ENCODE results near the gene LAMC1. TPM values are rescaled to one million over a fixed set of nuclear protein-coding genes. Genes with fewer than 3 reads are reported as not detected.

LAMC1 gene
- polyA plus RNA-seq (ENCODE audit: insufficient read length in 3 of 3): 100 to 1,000 TPM; 290 to 310 (median 290) TPM

- DNase-seq (ENCODE audit: low read depth in 3 of 3, low spot score in 2 of 3): peak in 1 of 3 donors; percentile 67
Observed at GRCh38 chr1:183023146-183023600, at the start of gene LAMC1. Gene LAMC1 (plus strand): TSS chr1:183023420. CDS start chr1:183023717, 297 bp downstream.

GRCh38 chr1:182974506-182975191, 48.6 kb upstream of the LAMC1 start:
- no peak for DNase-seq (ENCODE audit: low read depth in 3 of 3, low spot score in 2 of 3)

- DNase-seq (ENCODE audit: low read depth in 3 of 3, low spot score in 2 of 3): no peak
Observed at GRCh38 chr1:182977480-182977879, 45.7 kb upstream of the LAMC1 start.

GRCh38 chr1:182978151-182978853, 44.9 kb upstream of the LAMC1 start:
- no peak for DNase-seq (ENCODE audit: low read depth in 3 of 3, low spot score in 2 of 3)

GRCh38 chr1:182984138-182984537, 39.1 kb upstream of the LAMC1 start:
- no peak for DNase-seq (ENCODE audit: low read depth in 3 of 3, low spot score in 2 of 3)

- DNase-seq (ENCODE audit: low read depth in 3 of 3, low spot score in 2 of 3): no peak
Observed at GRCh38 chr1:182984621-182985020, 38.6 kb upstream of the LAMC1 start.

GRCh38 chr1:182985876-182986275, 37.3 kb upstream of the LAMC1 start:
- DNase-seq (ENCODE audit: low read depth in 3 of 3, low spot score in 2 of 3): no peak

GRCh38 chr1:182990413-182991144, 32.6 kb upstream of the LAMC1 start:
- DNase-seq (ENCODE audit: low read depth in 3 of 3, low spot score in 2 of 3): no peak

GRCh38 chr1:182993746-182994145, 29.5 kb upstream of the LAMC1 start:
- DNase-seq (ENCODE audit: low read depth in 3 of 3, low spot score in 2 of 3): no peak

- no peak for DNase-seq (ENCODE audit: low read depth in 3 of 3, low spot score in 2 of 3)
Observed at GRCh38 chr1:182995894-182996293, 27.3 kb upstream of the LAMC1 start.

- DNase-seq (ENCODE audit: low read depth in 3 of 3, low spot score in 2 of 3): no peak
Observed at GRCh38 chr1:182996816-182997215, 26.4 kb upstream of the LAMC1 start.

- no peak for DNase-seq (ENCODE audit: low read depth in 3 of 3, low spot score in 2 of 3)
Observed at GRCh38 chr1:182998482-182998881, 24.7 kb upstream of the LAMC1 start.

GRCh38 chr1:183000167-183000962, 22.9 kb upstream of the LAMC1 start:
- DNase-seq (ENCODE audit: low read depth in 3 of 3, low spot score in 2 of 3): no peak

GRCh38 chr1:183002267-183002666, 21.0 kb upstream of the LAMC1 start:
- DNase-seq (ENCODE audit: low read depth in 3 of 3, low spot score in 2 of 3): no peak

- DNase-seq (ENCODE audit: low read depth in 3 of 3, low spot score in 2 of 3): no peak
Observed at GRCh38 chr1:183002797-183003196, 20.4 kb upstream of the LAMC1 start.

GRCh38 chr1:183003203-183003602, 20.0 kb upstream of the LAMC1 start:
- DNase-seq (ENCODE audit: low read depth in 3 of 3, low spot score in 2 of 3): no peak

- no peak for DNase-seq (ENCODE audit: low read depth in 3 of 3, low spot score in 2 of 3)
Observed at GRCh38 chr1:183004141-183004540, 19.1 kb upstream of the LAMC1 start.

GRCh38 chr1:183011859-183012258, 11.4 kb upstream of the LAMC1 start:
- no peak for DNase-seq (ENCODE audit: low read depth in 3 of 3, low spot score in 2 of 3)

- no peak for DNase-seq (ENCODE audit: low read depth in 3 of 3, low spot score in 2 of 3)
Observed at GRCh38 chr1:183012301-183012994, 10.8 kb upstream of the LAMC1 start.

- no peak for DNase-seq (ENCODE audit: low read depth in 3 of 3, low spot score in 2 of 3)
Observed at GRCh38 chr1:183019139-183019740, 4.0 kb upstream of the LAMC1 start.
